ENCODE measurements around the gene HOXB5. TPM values are rescaled to one million over a fixed set of nuclear protein-coding genes. Genes with fewer than 3 reads are reported as not detected.

HOXB5 gene
- total RNA-seq, 1 experiment from 2014 or later = not detected

DNA sequence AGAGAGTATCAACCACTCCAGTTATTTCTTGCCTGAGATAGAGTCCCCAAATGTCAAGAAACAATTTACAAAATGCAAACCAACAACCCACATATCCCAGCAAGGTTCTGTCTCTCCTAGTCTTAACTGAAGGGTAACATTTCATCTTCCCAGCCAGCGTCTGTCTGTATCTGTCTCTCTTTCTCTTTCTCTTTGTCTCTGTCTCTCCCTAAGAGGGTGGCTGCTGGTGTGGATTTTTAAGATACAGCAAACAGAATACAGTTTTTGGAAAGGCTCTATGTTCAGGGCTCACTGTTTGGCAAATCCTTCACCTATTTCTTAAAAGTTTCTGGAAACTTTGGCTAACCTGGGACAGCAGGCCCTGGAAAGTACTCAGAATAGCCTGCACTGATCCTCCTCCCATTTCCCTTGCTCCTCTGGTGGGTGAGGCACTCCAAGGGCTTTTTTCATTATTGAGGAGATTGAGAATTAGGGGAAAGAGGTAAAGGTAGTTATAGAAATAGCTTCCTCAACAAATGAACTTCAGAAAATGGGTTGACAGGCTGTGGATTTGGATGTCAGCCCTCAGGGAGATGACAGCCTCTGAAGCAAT, 21.7 kb downstream of the HOXB5 start:
- WGBS (ENCODE audit: extremely low coverage, insufficient read length, low lambda C conversion rate) = no CpG with 5 or more reads among the region's 1 CpG
- H3K27ac ChIP-seq (ENCODE audit: insufficient read length, low read depth, low read length) = no peak overlapping the region
- peaks cover 2% of the 10 kb centered on the region; the same call in 1 of the 2 replicates for H3K4me1 ChIP-seq (ENCODE audit: insufficient read depth, low read length)

More for the DNA sequence above, 21.7 kb downstream of the HOXB5 start:
- peaks cover 4% of the 10 kb centered on the region for H4K20me1 ChIP-seq (ENCODE audit: control insufficient read depth, insufficient read depth, insufficient read length)
- H2BK15ac ChIP-seq (ENCODE audit: low read depth, low read length) = no peak overlapping the region; the same call in 1 of the 2 replicates
- H2AK5ac ChIP-seq (ENCODE audit: insufficient read length, low read length) = no peak overlapping the region
- Mint-ChIP-seq H3K4me3 (no peak overlapping the region), H3K4me1 (peaks cover 6 to 23% of the 10 kb centered on the region in 2 experiments), H3K9me3 (peaks cover 0 to 12% of the 10 kb centered on the region in 2 experiments; a peak in 1 of 5 replicates), H3K36me3 (ENCODE audit: insufficient read depth in 1 of 3, low read depth in 3 of 3) (no peaks in the 10 kb centered on the region; a peak in 1 of 7 replicates), H3K27ac (no peak overlapping the region), H3K27me3 (ENCODE audit: low read depth) (no peaks in the 10 kb centered on the region; the same call in 1 of the 2 replicates)
- H3K18ac ChIP-seq (ENCODE audit: insufficient read length, low read depth, low read length) = no peak overlapping the region
- H3K9me3 ChIP-seq (ENCODE audit: control insufficient read depth, low read depth, low read length) = no peaks in the 10 kb centered on the region
- TF ChIP-seq, protein P1, sequence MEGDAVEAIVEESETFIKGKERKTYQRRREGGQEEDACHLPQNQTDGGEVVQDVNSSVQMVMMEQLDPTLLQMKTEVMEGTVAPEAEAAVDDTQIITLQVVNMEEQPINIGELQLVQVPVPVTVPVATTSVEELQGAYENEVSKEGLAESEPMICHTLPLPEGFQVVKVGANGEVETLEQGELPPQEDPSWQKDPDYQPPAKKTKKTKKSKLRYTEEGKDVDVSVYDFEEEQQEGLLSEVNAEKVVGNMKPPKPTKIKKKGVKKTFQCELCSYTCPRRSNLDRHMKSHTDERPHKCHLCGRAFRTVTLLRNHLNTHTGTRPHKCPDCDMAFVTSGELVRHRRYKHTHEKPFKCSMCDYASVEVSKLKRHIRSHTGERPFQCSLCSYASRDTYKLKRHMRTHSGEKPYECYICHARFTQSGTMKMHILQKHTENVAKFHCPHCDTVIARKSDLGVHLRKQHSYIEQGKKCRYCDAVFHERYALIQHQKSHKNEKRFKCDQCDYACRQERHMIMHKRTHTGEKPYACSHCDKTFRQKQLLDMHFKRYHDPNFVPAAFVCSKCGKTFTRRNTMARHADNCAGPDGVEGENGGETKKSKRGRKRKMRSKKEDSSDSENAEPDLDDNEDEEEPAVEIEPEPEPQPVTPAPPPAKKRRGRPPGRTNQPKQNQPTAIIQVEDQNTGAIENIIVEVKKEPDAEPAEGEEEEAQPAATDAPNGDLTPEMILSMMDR (conservative IDR thresholded peaks at IDR 0.05) = no peak
- no peak overlapping the region for H3T11ph ChIP-seq (ENCODE audit: low read length)
- H3K56ac ChIP-seq (ENCODE audit: insufficient read length, low read depth, low read length) = no peak overlapping the region
- H3K23me2 ChIP-seq (ENCODE audit: insufficient read length, low read depth, low read length, poor library complexity, severe bottlenecking) = no peaks in the 10 kb centered on the region
- no peak overlapping the region for H3K9ac ChIP-seq (ENCODE audit: extremely low read depth, insufficient read length, low read length)
- no peaks in the 10 kb centered on the region for H3K79me1 ChIP-seq (ENCODE audit: insufficient read depth, low read depth, low read length, poor library complexity, severe bottlenecking)
- no peak overlapping the region for H4K8ac ChIP-seq (replicated peaks; ENCODE audit: insufficient read length, low read depth, low read length)
- H3K23ac ChIP-seq (ENCODE audit: insufficient read length, low read depth, low read length) = no peak overlapping the region
- no peak overlapping the region for H3K14ac ChIP-seq (ENCODE audit: insufficient read depth, low read length)
- no peak overlapping the region for H4K91ac ChIP-seq (ENCODE audit: insufficient read length, low read depth, low read length)
- H3K79me2 ChIP-seq (ENCODE audit: insufficient read depth, low read length) = no peaks in the 10 kb centered on the region
- no peak overlapping the region for H2BK20ac ChIP-seq (ENCODE audit: low read depth, low read length, poor library complexity, severe bottlenecking)
- H4K5ac ChIP-seq (ENCODE audit: insufficient read length, low read depth, low read length) = no peak overlapping the region
- no peak overlapping the region for H2BK120ac ChIP-seq (ENCODE audit: low read depth, low read length, poor library complexity, severe bottlenecking)
- H3K4ac ChIP-seq (ENCODE audit: low read depth, low read length) = no peak overlapping the region
- no peak overlapping the region for H3K4me2 ChIP-seq (ENCODE audit: insufficient read depth, insufficient read length, low read length)
- H3K27me3 ChIP-seq (ENCODE audit: insufficient read depth, low read length) = peaks cover 99% of the 10 kb centered on the region
- no peak for DNase-seq
- H2BK12ac ChIP-seq (ENCODE audit: insufficient read length, low read depth, low read length) = no peak overlapping the region
- no peak overlapping the region for H2AFZ ChIP-seq (ENCODE audit: low read length)
- no peak overlapping the region for H2BK5ac ChIP-seq (ENCODE audit: insufficient read length, low read length)
